ENCODE data around the gene ZNF598.

The ZNF598 gene

DNA sequence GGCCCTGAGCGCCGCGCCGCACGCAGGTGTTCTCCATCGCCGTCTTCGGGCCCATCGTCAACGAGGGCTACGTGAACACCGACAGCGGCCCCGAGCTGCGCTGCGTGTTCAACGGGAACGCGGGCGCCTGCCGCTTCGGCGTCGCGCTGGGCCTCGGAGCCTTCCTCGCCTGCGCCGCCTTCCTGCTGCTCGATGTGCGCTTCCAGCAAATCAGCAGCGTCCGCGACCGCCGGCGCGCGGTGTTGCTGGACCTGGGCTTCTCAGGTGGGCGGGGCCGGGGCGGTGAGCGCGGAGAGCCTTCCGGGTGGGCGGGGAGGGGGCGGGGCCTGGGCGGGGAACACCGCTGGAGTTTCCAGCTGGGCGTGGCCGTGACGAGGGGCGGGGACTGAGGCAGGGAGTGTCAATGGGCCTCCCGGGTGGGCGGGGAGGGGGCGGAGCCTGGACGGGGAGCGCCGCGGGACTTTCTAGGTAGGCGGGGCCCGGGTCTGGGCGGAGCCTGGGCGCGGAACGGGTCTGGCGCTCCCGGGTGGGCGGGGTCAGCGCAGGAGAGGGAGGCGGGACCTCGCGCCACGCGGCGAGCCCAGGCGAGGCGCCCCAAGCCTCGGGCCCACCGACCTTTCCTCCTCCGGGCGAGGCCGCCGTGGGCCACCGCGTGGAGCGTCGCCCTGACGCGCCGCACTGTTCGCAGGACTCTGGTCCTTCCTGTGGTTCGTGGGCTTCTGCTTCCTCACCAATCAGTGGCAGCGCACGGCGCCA lies 17.5 kb downstream of the ZNF598 start:
- peak; percentile 94 to 97 (median 95) for DNase-seq (ENCODE audit: low read depth in 3 of 3)

DNA sequence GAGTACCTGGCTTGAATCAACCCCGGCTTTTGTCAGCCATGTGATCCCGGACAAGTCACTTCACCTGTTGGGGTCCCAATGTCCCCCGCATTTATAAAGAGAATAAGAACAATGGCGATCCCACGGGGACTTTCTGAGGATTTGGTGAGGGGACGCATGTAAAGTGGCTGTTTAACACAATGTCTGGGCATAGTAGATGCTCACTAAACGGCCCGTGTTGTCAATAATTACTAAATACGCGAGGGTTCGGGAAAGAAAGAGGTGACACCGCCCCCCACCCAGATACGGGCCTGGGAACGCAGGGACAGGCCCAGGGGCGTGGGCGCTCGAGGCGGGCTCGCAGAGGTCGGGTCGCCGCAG lies 18.1 kb downstream of the ZNF598 start:
- DNase-seq (ENCODE audit: low read depth in 3 of 3) = no peak

DNA sequence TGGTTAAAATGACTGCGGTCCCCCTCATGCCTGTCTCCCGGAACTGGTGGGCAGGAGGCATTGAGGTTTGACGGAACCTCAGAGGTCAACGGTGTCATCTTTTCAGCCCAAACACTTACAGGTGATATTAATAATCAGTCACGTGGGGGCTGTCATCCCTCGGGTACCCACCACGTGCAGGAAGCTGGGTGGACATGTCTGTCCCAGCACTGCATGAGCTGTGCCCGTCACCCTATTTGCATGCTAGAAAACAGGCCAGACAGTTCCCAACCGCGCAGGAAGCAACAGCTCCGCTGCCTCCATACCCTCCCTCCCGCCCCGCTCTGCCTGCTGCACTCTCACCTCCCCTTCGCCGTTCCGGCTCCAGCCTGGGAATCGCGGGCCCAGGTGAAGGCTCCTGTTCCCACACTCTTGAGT lies 18.5 kb downstream of the ZNF598 start:
- no peak for DNase-seq (ENCODE audit: low read depth in 3 of 3)

DNA sequence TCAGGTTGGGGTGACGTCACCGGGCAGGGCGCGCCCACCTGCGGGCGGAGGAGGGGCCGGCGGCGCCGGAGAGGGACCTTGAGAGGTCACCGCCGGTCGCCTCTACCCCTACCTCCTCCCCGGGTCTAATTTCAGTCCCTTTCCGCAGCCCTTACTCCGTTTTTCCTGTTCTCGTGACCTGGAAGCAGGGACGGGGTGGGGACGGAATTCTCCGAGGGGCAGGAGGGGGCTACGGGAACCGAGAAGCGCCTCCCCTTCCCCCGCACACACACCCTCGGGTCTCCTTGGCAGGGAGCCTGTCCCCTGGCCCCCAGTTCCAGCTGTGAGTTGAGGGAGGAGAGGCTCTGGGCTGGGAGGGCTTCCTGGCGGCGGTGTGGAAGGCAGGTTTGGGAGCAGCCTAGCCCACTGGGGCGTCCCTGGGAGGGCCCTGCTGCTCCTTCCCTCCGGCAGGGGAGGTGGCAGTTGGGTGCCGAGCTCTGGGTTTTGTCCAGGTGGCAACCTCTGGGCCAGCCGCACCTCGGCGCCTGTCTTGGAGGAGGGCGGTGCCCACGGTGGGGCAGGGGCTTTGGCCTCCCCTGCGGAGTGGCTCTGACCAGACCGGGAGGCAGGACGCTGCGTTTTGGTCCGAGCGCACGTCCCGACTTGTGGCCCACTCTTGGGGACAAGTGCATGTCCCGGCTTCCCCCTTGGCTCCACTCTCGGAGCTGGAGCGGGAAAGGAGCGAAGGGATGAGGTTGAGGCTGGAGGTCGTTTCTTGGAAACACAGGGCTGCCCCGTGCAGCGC lies 19.1 kb downstream of the ZNF598 start:
- no peak for DNase-seq (ENCODE audit: low read depth in 3 of 3)

- DNase-seq (ENCODE audit: low read depth in 3 of 3) = no peak
These were observed 19.6 kb downstream of the ZNF598 start for GRCh38 chr16:1990101-1990350.

DNA sequence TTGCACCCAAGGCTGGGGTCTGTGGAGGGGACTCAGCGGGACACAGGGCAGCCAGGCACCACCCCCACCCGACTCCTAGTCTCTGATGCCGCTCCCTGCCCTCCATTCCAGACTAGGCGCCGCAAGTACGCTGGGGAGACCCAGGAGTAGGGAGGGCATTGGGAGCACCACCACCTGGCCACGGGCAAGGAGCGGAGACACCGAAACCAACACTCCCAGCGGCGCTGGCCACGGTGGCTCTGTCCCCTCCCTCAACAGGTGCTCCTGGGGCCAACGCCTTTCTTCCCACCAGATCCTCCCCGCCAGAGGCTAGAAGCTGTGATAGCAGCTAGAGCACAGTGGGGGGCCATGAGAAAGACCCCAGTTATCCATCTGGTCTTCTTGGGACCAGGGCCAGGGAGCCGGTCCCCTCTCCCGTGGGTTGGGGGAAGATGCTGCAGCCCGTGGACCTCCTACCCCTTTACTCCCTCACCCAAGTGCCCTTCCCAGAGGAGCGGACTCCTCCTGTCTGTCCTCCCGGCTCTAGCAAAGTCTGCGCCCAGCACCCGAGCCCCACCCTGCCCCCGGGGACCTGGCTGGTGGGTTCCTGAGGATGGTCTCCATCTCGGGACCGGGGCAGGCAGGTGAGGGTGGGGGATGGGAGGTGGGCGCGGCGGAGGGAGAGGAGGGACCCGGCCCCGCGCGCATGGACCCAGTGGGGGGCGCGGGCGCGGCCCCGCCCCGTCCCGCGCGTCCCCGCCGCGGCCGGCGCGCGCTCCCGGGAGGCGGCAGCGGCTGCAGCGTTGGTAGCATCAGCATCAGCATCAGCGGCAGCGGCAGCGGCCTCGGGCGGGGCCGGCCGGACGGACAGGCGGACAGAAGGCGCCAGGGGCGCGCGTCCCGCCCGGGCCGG lies 20.2 kb downstream of the ZNF598 start, which contains the start of gene SYNGR3:
Gene SYNGR3, plus strand, starts transcription at position 762 of the 892 bp plus-strand sequence. CDS start 133 bp downstream, outside the sequence.
- DNase-seq (ENCODE audit: low read depth in 3 of 3) = no peak

DNA sequence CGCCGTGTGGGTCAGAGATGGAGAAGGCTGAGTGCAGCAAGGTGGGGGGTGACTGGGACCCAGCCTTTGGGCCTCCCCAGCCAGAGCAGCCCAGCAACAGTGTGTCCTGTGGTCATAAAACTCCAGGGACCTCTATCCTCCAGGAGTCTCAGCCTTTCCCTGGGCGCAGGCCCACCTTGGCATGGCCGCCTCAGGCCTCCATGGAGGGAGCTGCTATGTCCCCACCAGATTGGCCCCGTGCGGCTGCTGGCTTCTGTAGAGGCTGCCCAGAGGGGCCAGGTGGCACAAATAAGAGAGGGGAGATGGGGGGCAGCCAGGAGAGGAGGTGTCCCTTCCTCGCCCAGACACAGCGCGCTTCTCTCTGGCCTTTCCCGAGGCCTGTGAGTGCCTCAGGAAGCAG lies 22.4 kb downstream of the ZNF598 start:
- DNase-seq (ENCODE audit: low read depth in 3 of 3) = no peak

- no peak for DNase-seq (ENCODE audit: low read depth in 3 of 3)
These were observed 24.0 kb downstream of the ZNF598 start for GRCh38 chr16:1985466-1986150.

GRCh38 chr16:1984347-1985225 lies 25.0 kb downstream of the ZNF598 start:
- no peak for DNase-seq (ENCODE audit: low read depth in 3 of 3)

DNA sequence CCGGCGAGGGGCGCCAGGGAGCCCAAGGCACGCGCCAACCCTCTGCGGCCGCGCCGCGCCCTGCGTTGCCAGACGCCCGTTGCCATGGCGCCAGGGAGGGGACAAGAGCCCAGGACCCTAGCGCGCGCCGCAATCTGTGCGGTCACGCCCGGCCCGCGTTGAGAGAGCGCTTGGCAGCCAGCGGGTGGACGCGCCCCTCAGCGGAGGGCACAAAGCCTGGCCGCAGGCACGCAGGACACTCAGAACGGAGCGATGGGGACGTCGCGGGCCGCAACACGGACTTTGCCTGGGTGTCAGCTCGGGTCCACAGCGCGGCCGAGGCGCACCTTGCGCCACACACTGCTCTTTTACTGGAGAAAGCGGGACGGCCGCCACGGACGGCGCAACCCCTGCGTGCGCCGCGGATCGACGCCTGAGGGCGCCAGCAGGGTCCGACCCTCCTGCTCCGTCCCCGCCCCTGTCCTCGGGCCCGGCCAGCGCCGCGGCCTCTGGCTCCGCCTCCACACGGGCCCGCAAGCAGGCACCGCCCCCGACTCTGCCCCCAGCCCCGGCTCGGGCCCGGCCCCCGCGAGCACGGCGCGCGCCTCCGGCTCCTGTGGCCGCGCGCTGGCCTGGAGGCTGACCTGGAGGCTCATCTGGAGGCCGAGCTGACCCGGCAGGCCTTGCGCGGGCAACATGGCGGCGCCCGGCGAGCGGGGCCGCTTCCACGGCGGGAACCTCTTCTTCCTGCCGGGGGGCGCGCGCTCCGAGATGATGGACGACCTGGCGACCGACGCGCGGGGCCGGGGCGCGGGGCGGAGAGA lies 25.9 kb downstream of the ZNF598 start, which contains the start of gene GFER:
Gene GFER, plus strand, starts transcription at position 650 of the 803 bp plus-strand sequence. Its CDS starts 26 bp downstream, at position 676.
- DNase-seq (ENCODE audit: low read depth in 3 of 3) = peak in 1 of 3 experiments; percentile 80

DNA sequence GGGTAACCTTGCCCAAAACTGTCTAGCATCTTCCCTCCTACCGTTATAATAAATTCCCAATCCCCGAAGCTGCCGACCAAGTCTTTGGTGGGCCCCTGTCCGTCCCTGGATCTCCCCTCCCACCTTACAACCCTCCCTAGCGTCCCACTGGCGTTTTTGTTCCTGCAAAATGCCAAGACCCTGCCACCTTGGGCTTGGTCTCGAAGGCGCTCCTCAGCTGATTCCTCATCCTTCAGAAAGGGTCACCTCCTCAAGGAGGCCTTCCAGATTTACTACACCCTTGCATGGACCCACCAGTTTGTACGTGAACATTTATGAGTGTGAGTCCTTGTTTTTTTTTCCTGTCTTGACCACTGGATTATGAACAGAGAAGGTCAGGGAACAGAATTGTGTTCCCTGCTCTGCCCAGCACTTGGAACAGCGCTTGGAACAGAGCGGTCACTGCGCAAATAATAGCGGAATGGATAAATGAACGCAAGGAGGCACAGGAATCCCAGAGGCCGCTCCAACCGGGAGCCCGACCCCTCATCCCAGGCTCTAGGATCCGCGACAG lies 26.6 kb downstream of the ZNF598 start:
- no peak for DNase-seq (ENCODE audit: low read depth in 3 of 3)

DNA sequence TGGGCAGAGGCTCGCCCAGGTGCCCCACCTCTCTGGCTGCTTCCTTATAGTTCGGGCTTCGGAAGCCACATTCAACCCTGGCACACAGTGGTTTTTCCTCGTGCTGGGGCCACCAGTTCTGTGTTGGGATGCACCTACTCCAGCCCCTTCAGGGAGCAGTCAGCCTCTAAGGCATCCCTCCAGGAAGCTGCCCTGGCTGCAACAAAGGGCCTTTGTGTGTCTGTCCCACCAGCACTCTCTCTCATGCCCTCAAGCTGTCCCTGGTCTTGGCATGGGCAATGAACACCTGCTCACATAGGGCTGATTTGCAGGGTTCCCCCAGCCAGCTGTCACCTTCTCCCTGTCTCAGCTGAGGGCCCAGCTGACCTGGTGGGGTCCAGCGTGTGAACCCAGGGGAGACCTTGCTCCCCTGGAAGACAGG lies 27.6 kb downstream of the ZNF598 start:
- DNase-seq (ENCODE audit: low read depth in 3 of 3) = no peak

DNA sequence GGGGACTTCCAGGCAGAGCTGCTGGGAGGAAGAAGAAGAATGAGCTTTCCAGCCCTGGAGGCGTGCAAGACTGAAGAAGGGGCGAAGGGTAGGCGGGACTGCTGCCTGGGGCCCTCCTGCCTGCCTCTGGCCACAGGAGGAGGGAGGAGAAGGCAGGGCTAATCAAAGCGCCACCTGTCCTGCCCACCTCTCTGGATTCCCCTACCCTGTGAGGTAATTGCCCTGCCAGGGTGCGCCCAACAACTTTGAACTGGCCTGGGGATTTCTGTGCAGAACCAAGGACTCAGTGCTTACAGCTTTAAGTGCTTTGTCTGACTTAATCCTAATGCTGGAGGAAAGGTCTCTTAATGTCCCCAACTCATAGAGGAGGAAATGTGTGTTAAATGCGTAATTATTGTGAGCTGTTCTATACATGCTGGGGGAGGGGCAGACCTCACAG lies 28.2 kb downstream of the ZNF598 start, which contains the start of gene NOXO1:
Gene NOXO1, minus strand, starts transcription at position 72 of the 439 bp plus-strand sequence. CDS start 290 bp downstream, outside the sequence.
- no peak for DNase-seq (ENCODE audit: low read depth in 3 of 3)

GRCh38 chr16:1980770-1981087 lies 28.9 kb downstream of the ZNF598 start:
- no peak for DNase-seq (ENCODE audit: low read depth in 3 of 3)

- DNase-seq (ENCODE audit: low read depth in 3 of 3) = no peak
These were observed 29.4 kb downstream of the ZNF598 start for GRCh38 chr16:1980030-1980769.

- DNase-seq (ENCODE audit: low read depth in 3 of 3) = peak in 1 of 3 experiments; percentile 51
These were observed 30.2 kb downstream of the ZNF598 start for GRCh38 chr16:1979271-1980029.

- DNase-seq (ENCODE audit: low read depth in 3 of 3) = no peak
These were observed 31.0 kb downstream of the ZNF598 start for GRCh38 chr16:1978476-1979120.
